Endodermal cell (in vitro differentiated cells): ENCODE results near the gene NDST3. TPM values are rescaled to one million over a fixed set of nuclear protein-coding genes. Genes with fewer than 3 reads are reported as not detected.

ENCODE experiments used
- DNase-seq: peaks from one replicate; pipeline ENCODE4 v3.0.0-alpha.2; 2017
- H3K27ac ChIP-seq: 2 replicates; pipeline ENCODE4 v1.5.1; 2013; ENCODE audit warnings: mild to moderate bottlenecking, low read depth, low read length, moderate library complexity
- H3K27me3 ChIP-seq: 2 replicates; pipeline ENCODE4 v1.6.1; 2013; ENCODE audit warnings: mild to moderate bottlenecking, low read length, moderate library complexity; ENCODE audit not compliant: insufficient read depth, control insufficient read depth, poor library complexity, severe bottlenecking
- H3K36me3 ChIP-seq: 2 replicates; pipeline ENCODE4 v1.7.0; 2013; ENCODE audit warnings: mild to moderate bottlenecking, low read length, moderate library complexity; ENCODE audit not compliant: control insufficient read depth, insufficient read depth
- H3K4me1 ChIP-seq: one replicate; pipeline ENCODE4 v1.7.0; 2013; ENCODE audit warnings: low read length; ENCODE audit not compliant: control insufficient read depth, insufficient read depth
- H3K4me3 ChIP-seq: 2 replicates; pipeline ENCODE4 v1.5.1; 2013; ENCODE audit warnings: mild to moderate bottlenecking, low read length, moderate library complexity
- H3K9ac ChIP-seq: 2 replicates; pipeline ENCODE4 v1.6.1; 2013; ENCODE audit warnings: mild to moderate bottlenecking, low read length, moderate library complexity; ENCODE audit not compliant: poor library complexity, severe bottlenecking; ENCODE audit errors: extremely low read depth
- H3K9me3 ChIP-seq: 2 replicates; pipeline ENCODE4 v1.6.1; 2013; ENCODE audit warnings: mild to moderate bottlenecking, low read length, moderate library complexity; ENCODE audit not compliant: control insufficient read depth
- H3K27ac Mint-ChIP-seq: 2 replicates; pipeline ENCODE4 v1.8.0; 2020; ENCODE audit warnings: mixed read lengths
- H3K27me3 Mint-ChIP-seq: 2 replicates; pipeline ENCODE4 v1.8.0; 2021; ENCODE audit warnings: mild to moderate bottlenecking, mixed read lengths; ENCODE audit not compliant: insufficient read depth
- H3K36me3 Mint-ChIP-seq: 2 replicates; pipeline ENCODE4 v1.8.0; 2020; ENCODE audit warnings: low read depth, mixed read lengths
- H3K4me1 Mint-ChIP-seq: 2 replicates; pipeline ENCODE4 v1.8.0; 2020; ENCODE audit warnings: mixed read lengths
- H3K4me3 Mint-ChIP-seq: 2 replicates; pipeline ENCODE4 v1.8.0; 2020; ENCODE audit warnings: mild to moderate bottlenecking, moderate library complexity, mixed read lengths
- H3K9me3 Mint-ChIP-seq: 2 replicates; pipeline ENCODE4 v1.8.0; 2020; ENCODE audit warnings: mild to moderate bottlenecking, mixed read lengths
- CTCF ChIP-seq: fragments of 200-600 bp; sonication (generic); conservative IDR thresholded peaks from 2 replicates; pipeline ENCODE4 v1.5.0; 2021; ENCODE audit warnings: antibody characterized with exemption, mild to moderate bottlenecking
- WGBS, 2 experiments: methylation state at CpG; one replicate each; pipeline versions ENCODE4 v1.1.5 to v1.1.7; 2013; ENCODE audit warnings: missing lambda C conversion rate in 2 of 2, mixed read lengths in 1 of 2; ENCODE audit not compliant: insufficient coverage in 1 of 2, insufficient read length in 1 of 2; 5-methylcytosine and 5-hydroxymethylcytosine counted together
- total RNA-seq, 2 donors: library from RNA; stranded (reverse); fragmentation: NEBNext Ultra II Directional in 1 of 2; extraction: Animal tissue kit (Norgen Biotek cat#: 25700) in 1 of 2; gene quantifications; 2 replicates in 1 of 2; 3 replicates in 1 of 2; pipeline ENCODE4 v1.2.1, GENCODE V29; 2021

Gene NDST3
- total RNA-seq, 2 donors from 2014 or later, result 0.62 to 0.71 TPM

- no peak for DNase-seq
- no peak overlapping the region for H3K4me3 Mint-ChIP-seq
- Histone ChIP-seq H3K9me3 (peaks cover 18% of the 10 kb centered on the region), H3K27me3 (no peaks in the 10 kb centered on the region), H3K27ac (no peak overlapping the region), H3K9ac (no peak overlapping the region), H3K36me3 (no peaks in the 10 kb centered on the region), H3K4me3 (no peak overlapping the region), H3K4me1 (peaks cover 4% of the 10 kb centered on the region)
- 93% methylated on average over 1 of the region's 1 CpG; no CpG with 5 or more reads in 1 of the 2 experiments for WGBS, 2 experiments
- no peak overlapping the region for H3K27ac Mint-ChIP-seq
- H3K36me3 Mint-ChIP-seq, result no peaks in the 10 kb centered on the region
- peaks cover 22% of the 10 kb centered on the region for H3K9me3 Mint-ChIP-seq
- TF ChIP-seq CTCF, result no peak
- H3K27me3 Mint-ChIP-seq, result no peaks in the 10 kb centered on the region
- peaks cover 7% of the 10 kb centered on the region for H3K4me1 Mint-ChIP-seq
Observed at GRCh38 chr4:118167306-118167705, 133.0 kb downstream of the NDST3 start.

- Mint-ChIP-seq H3K27ac (no peak overlapping the region), H3K4me1 (peaks cover 27% of the 10 kb centered on the region), H3K4me3 (no peak overlapping the region), H3K36me3 (no peaks in the 10 kb centered on the region), H3K9me3 (peaks cover 12% of the 10 kb centered on the region), H3K27me3 (no peaks in the 10 kb centered on the region)
- TF ChIP-seq CTCF, result no peak
- 93 to 97% methylated on average over 3 to 4 of the region's 4 CpGs for WGBS, 2 experiments
- Histone ChIP-seq H3K27ac (no peak overlapping the region), H3K4me1 (peaks cover 9% of the 10 kb centered on the region), H3K36me3 (no peaks in the 10 kb centered on the region), H3K9ac (no peak overlapping the region), H3K27me3 (no peaks in the 10 kb centered on the region), H3K9me3 (peaks cover 16% of the 10 kb centered on the region), H3K4me3 (no peak overlapping the region)
- no peak for DNase-seq
Observed at GRCh38 chr4:118171381-118171780, 137.1 kb downstream of the NDST3 start.

- Histone ChIP-seq H3K9ac (no peak overlapping the region), H3K27me3 (no peaks in the 10 kb centered on the region), H3K27ac (no peak overlapping the region), H3K4me3 (no peak overlapping the region), H3K9me3 (no peaks in the 10 kb centered on the region), H3K4me1 (peaks cover 9% of the 10 kb centered on the region), H3K36me3 (no peaks in the 10 kb centered on the region)
- Mint-ChIP-seq H3K9me3 (no peaks in the 10 kb centered on the region), H3K4me3 (no peak overlapping the region), H3K27ac (no peak overlapping the region), H3K36me3 (no peaks in the 10 kb centered on the region), H3K27me3 (no peaks in the 10 kb centered on the region), H3K4me1 (peaks cover 33% of the 10 kb centered on the region)
- TF ChIP-seq CTCF, result no peak
- no peak for DNase-seq
Observed at GRCh38 chr4:118173126-118173525, 138.8 kb downstream of the NDST3 start.
